Calu3 (cell line): ENCODE results near the gene GNG13. TPM values are rescaled to one million over a fixed set of nuclear protein-coding genes. Genes with fewer than 3 reads are reported as not detected.
A peak's percentile ranks its signal among the peaks of the same experiment; 100 is the strongest.

Experiments
- BruUV-seq: library from RNA; stranded (reverse); fragments of 400-500 nt; replicated peaks from 2 replicates; lab custom pipeline; 2021; lab: Mats Ljungman, UMichigan
- CTCF ChIA-PET: fragments of 300-600 bp; sonication (Branson Sonifier 250); formaldehyde crosslinking; loops from one replicate; lab custom pipeline; 2022; ENCODE audit warnings: antibody characterized with exemption; lab: Charles Lee
- DNase-seq: peaks from one replicate; pipeline ENCODE4 v3.0.0; 2022
- H3K27ac Mint-ChIP-seq: one replicate; pipeline ENCODE4 v1.8.0; 2022; ENCODE audit warnings: mixed read lengths; ENCODE audit not compliant: unreplicated experiment
- H3K27me3 Mint-ChIP-seq: one replicate; pipeline ENCODE4 v1.8.0; 2022; ENCODE audit warnings: mixed read lengths; ENCODE audit not compliant: unreplicated experiment
- H3K36me3 Mint-ChIP-seq: one replicate; pipeline ENCODE4 v1.8.0; 2022; ENCODE audit warnings: mild to moderate bottlenecking, moderate library complexity, mixed read lengths; ENCODE audit not compliant: insufficient read depth, unreplicated experiment
- H3K4me1 Mint-ChIP-seq: one replicate; pipeline ENCODE4 v1.8.0; 2022; ENCODE audit warnings: mild to moderate bottlenecking, low read depth, mixed read lengths; ENCODE audit not compliant: unreplicated experiment
- H3K4me3 Mint-ChIP-seq: one replicate; pipeline ENCODE4 v1.8.0; 2022; ENCODE audit warnings: mild to moderate bottlenecking, low read depth, moderate library complexity, mixed read lengths; ENCODE audit not compliant: unreplicated experiment
- H3K9me3 Mint-ChIP-seq: one replicate; pipeline ENCODE4 v1.8.0; 2022; ENCODE audit warnings: low read depth, mixed read lengths; ENCODE audit not compliant: unreplicated experiment
- intact Hi-C: fragments of 100-400 bp; cut with micrococcal nuclease; formaldehyde crosslinking; loops from one replicate; pipeline ENCODE4 v1.10.0; 2022; ENCODE audit not compliant: unreplicated experiment
- total RNA-seq: library from RNA; stranded (reverse); gene quantifications from 2 replicates; pipeline ENCODE4 v1.2.3, GENCODE V29; 2022
- TF ChIP-seq, protein P1 (sequence below): fragments of 200-600 bp; IDR thresholded peaks from one replicate; pipeline ENCODE4 v1.8.0; 2022; ENCODE audit warnings: antibody characterized with exemption; ENCODE audit not compliant: unreplicated experiment

GNG13 gene
- total RNA-seq, 1 experiment from 2014 or later: not detected

DNA sequence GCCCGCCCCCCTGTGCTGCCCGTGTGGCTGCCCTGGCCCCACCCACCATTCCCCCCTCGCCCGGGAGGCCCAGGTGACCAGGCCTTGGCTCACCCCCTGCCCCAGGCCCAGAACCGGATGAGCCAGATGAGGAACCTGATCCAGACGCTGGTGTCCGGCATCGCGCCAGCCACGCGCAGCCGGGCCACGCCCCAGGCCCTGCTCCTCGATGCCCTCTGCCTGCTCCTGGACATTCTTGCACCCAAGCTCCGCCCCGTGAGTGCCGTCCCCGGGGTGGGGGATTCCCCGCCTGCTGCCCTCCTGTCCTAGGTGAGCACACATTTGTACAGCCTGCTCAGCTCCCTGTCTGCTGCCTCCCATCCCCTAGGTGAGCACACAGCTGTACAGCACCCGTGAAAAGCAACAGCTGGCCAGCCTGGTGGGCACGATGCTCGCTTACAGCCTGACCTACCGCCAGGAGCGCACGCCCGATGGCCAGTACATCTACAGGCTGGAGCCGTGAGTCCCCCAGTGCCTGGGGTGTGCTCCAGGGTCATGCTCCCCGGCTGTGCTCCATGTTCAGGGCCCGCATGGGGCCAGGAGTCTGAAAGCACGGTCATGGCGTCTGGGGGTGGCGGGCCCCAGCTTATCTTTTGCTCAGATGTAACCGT, 4.8 kb downstream of the GNG13 start:
- CTCF ChIA-PET: interaction anchor here (0.7 to 1.4 kb wide), 3 partner anchors 11 to 207 kb away, joined by 3 read pairs; partner anchors contain the start of gene CIAO3
- H3K4me1 Mint-ChIP-seq: no peaks in the 10 kb centered on the region
- peak overlapping the region; percentile 54 for H3K4me3 Mint-ChIP-seq
- intact Hi-C loops: no loop called here
- H3K27ac Mint-ChIP-seq: peak overlapping the region; percentile 88
- peaks cover 67% of the 10 kb centered on the region for H3K36me3 Mint-ChIP-seq
- H3K27me3 Mint-ChIP-seq: peaks cover under 1% of the 10 kb centered on the region
- DNase-seq: peak; percentile 94
- TF ChIP-seq, protein P1, sequence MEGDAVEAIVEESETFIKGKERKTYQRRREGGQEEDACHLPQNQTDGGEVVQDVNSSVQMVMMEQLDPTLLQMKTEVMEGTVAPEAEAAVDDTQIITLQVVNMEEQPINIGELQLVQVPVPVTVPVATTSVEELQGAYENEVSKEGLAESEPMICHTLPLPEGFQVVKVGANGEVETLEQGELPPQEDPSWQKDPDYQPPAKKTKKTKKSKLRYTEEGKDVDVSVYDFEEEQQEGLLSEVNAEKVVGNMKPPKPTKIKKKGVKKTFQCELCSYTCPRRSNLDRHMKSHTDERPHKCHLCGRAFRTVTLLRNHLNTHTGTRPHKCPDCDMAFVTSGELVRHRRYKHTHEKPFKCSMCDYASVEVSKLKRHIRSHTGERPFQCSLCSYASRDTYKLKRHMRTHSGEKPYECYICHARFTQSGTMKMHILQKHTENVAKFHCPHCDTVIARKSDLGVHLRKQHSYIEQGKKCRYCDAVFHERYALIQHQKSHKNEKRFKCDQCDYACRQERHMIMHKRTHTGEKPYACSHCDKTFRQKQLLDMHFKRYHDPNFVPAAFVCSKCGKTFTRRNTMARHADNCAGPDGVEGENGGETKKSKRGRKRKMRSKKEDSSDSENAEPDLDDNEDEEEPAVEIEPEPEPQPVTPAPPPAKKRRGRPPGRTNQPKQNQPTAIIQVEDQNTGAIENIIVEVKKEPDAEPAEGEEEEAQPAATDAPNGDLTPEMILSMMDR: no peak
- H3K9me3 Mint-ChIP-seq: no peaks in the 10 kb centered on the region
- no TSS peak for BruUV-seq

DNA sequence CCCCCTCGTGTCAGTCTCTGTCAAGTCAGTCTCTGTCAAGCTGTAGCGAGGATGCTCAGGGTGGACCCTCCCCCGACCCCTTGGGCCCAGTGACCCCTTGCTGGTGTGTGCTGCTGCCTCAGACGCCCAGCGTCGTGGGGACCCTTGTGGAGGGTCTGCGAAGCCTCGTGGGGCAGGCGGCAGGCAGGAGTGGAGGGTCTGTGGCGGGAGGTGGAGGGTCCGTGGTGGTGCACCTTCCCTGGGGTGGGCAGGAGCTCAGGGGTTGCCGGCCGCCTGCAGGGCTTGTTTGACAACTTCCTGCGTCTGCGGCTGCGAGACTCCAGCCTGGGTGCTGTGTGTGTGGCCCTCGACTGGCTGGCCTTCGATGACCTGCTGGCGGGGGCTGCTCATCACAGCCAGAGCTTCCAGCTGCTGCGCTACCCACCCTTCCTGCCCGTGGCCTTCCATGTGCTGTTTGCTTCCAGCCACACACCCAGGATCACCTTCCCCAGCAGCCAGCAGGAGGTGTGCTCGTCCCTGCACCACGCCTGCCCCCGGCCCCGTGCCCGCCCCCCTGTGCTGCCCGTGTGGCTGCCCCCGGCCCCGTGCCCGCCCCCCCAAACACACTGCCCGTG, 5.6 kb downstream of the GNG13 start:
- no TSS peak for BruUV-seq
- no peaks in the 10 kb centered on the region for H3K4me1 Mint-ChIP-seq
- intact Hi-C loops: no loop called here
- CTCF ChIA-PET: interaction anchor here (0.7 to 1.4 kb wide), 3 partner anchors 12 to 208 kb away, joined by 3 read pairs; partner anchors contain the start of gene CIAO3
- H3K4me3 Mint-ChIP-seq: peak overlapping the region; percentile 54
- H3K27ac Mint-ChIP-seq: no peak overlapping the region
- H3K27me3 Mint-ChIP-seq: no peaks in the 10 kb centered on the region
- no peaks in the 10 kb centered on the region for H3K9me3 Mint-ChIP-seq
- DNase-seq: no peak
- TF ChIP-seq, protein P1: no peak
- peaks cover 69% of the 10 kb centered on the region for H3K36me3 Mint-ChIP-seq

DNA sequence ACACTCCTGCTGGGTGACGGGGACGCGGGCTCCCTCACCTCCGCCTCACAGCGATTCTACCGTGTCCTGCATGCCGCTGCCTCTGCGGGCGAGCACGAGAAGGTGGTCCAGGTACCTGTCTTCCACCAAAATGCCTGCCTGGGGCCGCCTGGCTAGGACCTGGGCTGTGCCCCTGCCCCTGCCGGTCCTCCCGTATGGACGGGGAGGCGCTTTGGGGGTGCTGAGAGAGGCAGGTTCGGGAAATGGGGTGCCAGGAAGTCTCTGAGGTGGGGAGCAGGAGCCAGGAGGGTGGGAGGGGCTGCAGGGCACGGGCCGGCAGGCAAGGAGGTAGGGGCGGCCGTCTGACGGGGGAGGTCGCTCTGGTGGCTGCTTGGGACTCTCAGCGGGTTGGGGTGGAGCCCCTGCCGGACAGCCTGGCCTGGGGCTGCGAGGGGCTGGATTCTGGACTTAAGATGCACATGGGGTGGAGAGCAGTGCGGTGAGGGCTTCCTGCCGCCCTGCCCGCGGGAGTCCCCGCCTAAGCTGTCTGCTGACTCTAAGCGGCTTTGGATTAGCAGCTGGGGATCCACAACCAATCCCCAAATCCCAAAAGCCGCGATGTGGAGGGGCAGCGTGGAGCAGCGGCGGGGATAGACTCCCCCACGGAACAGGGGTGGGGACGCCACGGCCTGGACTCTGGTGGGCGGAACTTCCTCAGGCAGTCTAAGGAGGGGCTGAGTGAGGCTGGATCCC, 6.3 kb downstream of the GNG13 start:
- CTCF ChIA-PET: no interaction called here
- Mint-ChIP-seq H3K27me3 (no peaks in the 10 kb centered on the region), H3K4me1 (no peaks in the 10 kb centered on the region), H3K36me3 (peaks cover 76% of the 10 kb centered on the region), H3K4me3 (no peak overlapping the region), H3K27ac (no peak overlapping the region), H3K9me3 (no peaks in the 10 kb centered on the region)
- TF ChIP-seq, protein P1: no peak
- DNase-seq: no peak
- intact Hi-C loops: no loop called here
- no TSS peak for BruUV-seq

DNA sequence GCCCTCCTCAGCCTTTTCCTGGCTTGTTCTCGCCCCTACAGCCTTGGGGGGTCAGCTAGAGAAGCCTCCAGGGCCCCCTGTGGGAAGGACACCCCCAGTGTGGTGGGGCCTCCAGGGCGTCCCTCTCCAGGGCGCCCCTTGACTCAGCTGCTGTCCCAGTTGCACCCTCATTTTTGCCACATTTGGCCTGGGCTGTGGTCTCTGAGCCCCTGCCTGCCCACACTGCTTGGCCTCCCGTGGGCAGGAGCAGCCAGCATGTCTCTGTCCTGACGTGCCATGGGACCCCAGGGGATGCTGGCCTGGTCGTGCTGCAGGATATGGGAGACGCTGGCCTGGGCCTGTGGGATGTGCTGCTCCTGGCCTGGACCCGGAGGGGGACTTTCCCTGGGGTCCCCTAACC, 7.1 kb downstream of the GNG13 start:
- Mint-ChIP-seq H3K9me3 (no peaks in the 10 kb centered on the region), H3K27me3 (no peaks in the 10 kb centered on the region), H3K27ac (no peak overlapping the region), H3K4me1 (no peaks in the 10 kb centered on the region), H3K36me3 (peaks cover 79% of the 10 kb centered on the region), H3K4me3 (no peak overlapping the region)
- TF ChIP-seq, protein P1: no peak
- CTCF ChIA-PET: no interaction called here
- intact Hi-C loops: no loop called here
- DNase-seq: no peak
- no TSS peak for BruUV-seq
